GM20431 (cell line): ENCODE data around the gene OSBPL2.

Experiments used
- in situ Hi-C: fragments of 300-500 bp; cut with MseI, MboI; formaldehyde crosslinking; loops from one replicate; pipeline ENCODE4 v1.15.0; 2020; ENCODE audit warnings: low sequenced_read_pairs; ENCODE audit not compliant: unreplicated experiment

Gene OSBPL2

DNA sequence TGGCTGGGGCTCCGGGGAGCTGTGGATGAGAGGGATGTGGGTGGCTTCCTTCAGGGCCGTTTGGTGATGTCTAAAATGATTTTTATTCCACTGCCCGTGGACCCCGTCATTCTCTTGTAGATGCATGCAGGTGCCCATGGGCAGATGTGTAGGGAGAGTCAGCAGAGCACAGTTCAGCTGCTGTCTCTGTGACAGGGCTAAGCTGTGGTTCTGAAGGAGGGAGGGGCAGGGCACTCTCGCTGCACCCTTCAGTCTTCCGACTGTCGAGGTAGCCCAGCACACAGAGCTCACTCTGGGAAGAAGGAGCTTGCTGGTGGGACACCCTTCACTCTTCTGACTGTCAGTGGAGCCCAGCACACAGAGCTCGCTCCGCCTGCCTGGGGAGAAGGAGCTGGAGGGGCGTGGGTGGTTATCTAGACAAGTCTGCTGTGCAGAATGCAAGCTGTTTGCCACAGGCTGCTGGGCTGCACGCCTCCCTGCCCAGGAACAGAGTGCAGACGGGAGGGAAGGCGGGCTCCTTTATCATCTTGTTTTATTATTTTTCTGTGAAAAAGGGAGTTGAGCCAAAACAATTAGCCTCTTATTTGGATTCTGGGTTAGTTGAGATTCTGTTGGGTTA is 36.1 kb downstream of the OSBPL2 start:
- in situ Hi-C loops: no loop called here

DNA sequence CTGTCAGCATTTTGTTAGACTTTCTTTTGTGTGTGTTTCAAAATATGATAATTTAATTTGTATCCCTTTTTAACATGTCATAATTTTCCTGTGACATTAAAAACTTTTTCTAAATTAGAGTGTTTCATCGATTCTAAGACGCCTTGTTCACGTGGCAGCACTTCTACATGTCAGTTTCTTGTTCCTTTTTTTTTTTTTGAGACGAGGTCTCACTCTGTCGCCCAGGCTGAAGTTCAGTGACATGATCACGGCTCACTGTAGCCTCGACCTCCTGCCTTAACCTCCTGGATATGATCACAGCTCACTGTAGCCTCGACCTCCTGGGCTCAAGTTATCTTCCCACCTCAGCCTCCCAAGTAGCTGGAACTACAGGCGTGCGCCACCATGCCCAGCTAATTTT is 36.9 kb downstream of the OSBPL2 start:
- in situ Hi-C loops: no loop called here

DNA sequence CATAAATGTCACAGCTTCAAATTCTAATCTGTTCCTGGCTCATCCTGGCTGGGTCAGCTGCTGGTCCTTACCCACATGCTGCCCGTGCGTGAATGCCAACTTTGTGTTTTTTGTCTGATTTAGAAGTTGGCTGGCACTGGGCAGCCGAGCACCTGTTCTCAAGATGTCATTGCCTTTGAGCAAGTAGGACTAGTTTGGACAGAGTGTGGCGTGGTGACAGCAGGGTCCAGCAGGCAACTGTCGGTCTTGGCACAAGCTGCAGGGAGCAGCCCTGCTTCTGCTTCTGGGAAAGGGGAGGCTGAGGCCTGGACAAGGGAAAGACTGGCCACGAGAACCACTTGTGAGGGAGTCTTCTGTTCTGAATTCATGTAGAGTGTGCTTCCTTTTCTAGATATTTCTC is 38.1 kb downstream of the OSBPL2 start:
- in situ Hi-C loops: no loop called here

DNA sequence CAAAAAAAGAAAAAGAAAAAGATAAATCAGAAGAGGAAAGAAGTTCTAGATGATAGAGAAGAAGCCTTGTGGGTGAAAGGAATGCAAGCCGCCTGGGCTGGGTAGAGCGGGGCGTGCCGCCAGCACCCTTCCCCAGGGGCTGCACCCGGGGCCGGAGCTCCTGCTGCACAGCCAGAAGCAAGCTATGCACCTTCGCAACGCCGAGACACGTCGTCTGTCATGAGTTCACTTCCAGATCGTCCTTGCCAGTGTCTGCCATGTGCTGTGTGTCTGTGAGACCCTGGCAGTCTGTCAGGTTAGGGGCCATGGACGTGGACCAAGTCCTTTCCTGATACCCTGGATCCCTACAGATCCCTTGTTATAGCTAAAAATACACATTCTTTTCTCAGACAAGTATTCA is 38.9 kb downstream of the OSBPL2 start:
- in situ Hi-C loops: no loop called here

DNA sequence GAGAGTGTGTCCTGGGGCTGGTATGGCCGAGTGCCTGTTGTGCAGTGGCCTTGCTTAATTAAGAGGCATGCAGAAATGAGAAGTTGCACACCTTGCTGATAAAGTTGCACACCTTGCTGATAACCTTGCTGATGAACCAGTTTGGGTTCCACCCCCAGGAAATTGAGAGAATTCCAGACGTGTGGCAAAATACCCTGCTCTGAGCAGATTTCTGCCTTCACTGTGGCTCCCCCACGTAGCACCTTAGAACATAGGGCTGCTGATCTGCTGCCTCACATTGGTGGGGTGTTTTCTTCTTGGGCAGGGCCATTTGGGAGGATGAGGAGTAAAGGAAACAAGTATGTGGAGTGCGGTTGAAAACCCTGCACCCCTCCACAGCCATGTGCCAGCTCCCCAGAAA is 42.0 kb downstream of the OSBPL2 start:
- in situ Hi-C loops: no loop called here

DNA sequence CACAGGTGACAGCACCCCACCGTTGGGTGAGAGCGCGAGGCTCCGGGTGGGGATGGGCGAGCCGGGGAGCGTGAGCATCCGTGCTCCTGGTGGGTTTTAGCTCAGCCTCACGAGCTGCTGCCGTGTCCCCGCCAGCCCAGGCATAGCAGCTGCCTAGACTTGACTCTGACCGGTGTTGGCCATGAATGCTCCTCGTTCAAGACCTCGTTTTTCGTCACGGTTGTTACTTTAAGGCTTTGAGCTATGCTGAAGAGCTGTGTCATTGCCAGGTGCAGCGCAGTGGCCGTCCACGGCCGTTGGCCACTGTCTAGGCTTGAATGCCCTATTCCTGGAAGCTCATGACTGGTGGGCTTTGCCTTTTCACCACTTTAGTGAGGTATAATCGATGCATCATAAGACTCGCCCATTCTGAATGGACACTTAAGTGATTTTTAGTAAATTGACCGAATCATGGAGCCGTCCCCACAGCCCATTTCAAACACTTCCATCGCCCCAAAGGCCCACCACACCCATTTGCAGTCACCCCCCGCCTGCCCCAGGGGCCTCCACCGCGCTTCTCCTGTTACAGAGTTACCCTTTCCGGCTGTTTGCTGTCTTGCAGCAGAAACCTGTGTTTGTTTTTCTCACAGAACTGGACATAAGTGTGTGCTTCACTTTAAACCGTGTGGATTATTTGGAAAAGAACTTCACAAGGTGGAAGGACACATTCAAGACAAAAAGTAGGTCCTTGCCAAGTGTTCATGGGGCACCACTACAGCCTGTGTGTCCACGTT is 43.0 kb downstream of the OSBPL2 start:
- in situ Hi-C loops: no loop called here

DNA sequence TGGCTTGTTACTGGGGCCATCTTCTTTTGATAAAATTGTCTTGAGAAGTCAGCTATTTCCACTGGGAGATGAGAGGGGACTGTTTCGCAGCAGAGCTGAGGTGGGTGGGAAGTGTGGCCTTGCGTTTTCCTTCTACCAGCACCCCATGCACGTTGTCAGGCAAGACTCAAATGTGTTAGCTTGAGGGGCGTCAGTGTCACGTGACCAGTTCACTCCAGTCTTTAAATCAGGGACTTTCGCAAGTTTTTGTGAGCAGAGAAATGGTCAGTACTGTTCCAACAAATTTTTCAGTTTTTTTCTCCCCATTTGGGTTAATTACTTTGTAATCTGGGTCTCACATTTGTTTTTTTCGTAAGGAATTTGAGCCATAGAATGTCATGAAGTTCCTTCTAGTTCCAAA is 43.8 kb downstream of the OSBPL2 start:
- in situ Hi-C loops: no loop called here

DNA sequence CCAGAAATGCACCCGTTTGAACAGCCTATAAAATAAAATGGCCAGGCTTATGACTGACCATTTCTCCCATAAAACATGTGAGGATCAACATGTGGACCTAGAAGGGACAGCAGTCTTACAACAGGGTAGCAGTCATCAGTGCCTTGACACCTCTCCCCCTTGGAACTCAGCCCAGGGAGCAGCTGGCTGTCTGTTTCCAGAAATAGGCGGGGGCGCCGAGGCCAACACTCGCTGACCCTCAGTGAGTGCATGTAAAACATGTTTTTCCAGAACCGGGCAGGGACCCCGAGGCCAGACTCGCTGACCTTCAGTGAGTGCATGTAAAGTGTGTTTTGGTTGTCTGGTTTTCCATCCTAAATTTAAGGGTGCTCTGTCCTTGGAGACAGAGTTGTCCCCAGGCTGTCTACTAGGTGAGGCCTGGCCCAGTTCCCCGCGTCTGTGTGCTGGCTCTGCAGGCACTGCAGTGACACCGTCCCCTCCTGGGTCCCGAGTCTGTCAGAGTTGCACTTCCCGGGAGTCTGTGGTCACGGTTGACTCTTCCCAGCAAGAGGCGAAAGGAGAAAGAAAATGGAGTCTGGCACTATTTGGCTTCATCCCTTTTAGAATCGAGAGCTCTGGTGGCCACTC is 44.7 kb downstream of the OSBPL2 start:
- in situ Hi-C loops: no loop called here

DNA sequence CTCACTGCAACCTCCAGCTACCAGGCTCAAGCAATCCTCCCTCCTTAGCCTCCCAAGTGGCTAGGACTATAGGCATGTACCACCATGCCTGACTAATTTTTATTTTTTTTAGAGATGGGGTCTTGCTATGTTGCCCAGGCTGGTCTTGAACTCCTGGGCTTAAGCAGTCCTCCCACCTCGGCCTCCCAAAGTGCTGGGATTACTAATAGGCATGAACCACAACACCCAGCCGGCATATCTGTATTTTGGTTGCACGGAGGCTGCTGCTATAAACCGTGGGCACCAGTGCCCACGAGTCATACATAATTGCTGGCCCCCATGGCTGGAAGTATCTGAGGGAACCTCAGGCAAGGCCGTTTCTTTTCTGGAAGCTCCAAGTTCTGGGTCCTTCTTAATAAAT is 46.1 kb downstream of the OSBPL2 start:
- in situ Hi-C loops: no loop called here

DNA sequence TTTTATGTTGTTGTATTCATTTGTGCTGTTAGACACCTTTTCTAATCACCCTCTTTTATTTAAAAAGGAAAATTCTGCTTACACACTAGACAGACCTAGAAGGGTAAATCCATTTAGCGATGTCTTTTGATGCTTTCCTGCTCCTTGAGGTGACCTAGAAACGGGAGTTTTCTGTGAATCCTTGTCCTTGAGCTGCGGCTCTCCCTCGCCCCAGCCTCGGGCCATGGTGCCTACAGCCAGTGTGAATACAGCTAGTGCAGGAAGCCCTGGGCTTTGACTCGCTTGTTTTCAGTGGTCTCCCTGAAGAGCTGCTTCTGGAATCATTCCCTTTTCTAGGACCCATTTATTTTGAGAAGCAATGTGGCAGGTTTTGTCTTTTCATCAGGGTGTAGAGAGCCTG is 46.8 kb downstream of the OSBPL2 start:
- in situ Hi-C loops: no loop called here

DNA sequence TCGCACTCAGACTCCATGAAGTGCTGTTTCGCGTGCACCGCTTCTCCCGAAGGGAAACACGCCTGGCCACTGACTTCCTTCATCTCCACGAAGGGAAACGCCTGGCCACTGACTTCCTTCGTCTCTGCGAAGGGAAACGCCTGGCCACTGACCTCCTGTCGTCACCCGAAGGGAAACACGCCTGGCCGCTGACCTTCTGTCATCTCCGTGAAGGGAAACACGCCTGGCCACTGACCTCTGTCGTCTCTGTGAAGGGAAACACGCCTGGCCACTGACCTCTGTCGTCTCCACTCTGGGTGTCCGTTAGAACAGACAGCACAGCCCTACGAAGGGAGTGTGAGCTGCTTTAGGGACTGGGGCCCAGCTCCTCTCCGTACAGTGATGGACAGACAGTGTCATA is 47.4 kb downstream of the OSBPL2 start:
- in situ Hi-C loops: no loop called here

DNA sequence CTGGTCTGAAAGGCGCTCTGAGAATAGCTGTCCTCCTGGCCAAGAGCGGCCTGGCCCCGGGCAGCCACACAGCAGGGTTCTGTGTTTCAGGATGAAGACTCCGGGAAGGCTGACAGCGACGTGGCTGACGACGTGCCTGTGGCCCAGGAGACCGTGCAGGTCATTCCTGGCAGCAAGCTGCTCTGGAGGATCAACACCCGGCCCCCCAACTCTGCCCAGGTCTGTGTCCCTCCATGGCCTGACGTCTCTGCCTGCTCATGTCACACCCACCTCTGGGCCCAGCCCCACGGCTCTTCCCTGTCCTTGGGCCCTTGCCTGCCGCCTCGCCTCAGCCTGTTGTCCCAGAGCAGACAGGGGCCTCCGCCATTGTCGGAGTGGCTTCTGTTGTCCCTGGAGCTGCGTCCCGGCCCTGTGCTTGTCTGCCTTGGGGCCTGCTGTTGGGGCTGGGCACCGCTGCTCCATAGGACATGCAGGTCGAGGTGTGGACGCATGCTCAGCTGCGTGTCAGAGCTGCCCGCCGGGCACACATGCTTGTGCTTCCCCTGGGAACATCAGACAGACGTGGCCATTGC is 48.3 kb downstream of the OSBPL2 start:
- in situ Hi-C loops: no loop called here

DNA sequence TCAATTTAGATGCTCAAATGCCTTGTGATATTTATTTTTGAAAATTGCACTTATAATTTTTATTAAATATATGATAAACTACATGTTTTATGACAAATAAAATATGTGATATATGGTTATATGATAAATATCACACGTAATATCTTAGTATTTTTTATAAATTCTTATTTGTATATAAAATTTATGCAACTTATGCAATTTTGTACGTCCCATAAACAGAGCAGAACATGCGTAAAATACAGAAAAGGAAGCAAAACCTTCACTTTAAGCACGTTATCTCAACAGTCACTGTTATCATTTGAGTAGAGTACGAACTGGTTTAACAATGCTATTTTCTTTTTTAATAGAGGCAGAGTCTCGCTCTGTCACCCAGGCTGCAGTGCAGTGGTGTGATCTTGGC is 48.8 kb downstream of the OSBPL2 start:
- in situ Hi-C loops: no loop called here

DNA sequence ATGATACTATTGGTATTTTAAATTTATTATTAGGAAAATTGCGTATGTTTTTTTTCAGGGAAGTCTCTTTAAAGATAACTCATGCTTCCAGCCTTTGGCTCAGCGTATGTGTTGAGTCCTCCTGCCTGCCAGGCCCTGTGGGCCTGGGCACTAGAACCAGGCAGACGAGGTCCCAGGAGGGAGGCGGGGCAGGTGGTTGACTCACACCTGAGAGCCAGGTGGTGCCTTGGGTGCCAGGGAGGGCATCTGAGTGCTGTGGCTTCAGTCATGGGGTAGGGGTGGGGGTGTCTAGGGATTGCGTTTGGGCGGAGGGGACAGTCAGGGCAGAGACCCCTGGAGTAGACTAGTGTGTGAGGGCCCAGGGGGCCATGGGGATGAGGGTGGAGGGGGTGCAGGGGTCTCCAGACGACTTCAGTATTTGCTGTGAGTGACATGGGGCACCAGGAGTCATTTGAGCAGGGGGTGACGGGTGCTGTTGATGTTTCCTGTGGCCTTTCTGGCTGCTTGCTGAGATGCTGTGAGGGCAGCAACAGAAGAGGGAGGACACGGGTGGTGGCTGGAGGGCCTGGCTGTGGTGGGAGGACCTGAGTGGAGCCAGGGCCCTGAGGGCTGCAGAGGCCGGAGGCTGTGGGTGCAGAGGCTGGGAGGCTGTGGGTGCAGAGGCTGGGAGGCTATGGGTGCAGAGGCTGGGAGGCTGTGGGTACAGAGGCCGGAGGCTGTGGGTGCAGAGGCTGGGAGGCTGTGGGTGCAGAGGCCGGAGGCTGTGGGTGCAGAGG is 49.6 kb downstream of the OSBPL2 start:
- in situ Hi-C loops: no loop called here

DNA sequence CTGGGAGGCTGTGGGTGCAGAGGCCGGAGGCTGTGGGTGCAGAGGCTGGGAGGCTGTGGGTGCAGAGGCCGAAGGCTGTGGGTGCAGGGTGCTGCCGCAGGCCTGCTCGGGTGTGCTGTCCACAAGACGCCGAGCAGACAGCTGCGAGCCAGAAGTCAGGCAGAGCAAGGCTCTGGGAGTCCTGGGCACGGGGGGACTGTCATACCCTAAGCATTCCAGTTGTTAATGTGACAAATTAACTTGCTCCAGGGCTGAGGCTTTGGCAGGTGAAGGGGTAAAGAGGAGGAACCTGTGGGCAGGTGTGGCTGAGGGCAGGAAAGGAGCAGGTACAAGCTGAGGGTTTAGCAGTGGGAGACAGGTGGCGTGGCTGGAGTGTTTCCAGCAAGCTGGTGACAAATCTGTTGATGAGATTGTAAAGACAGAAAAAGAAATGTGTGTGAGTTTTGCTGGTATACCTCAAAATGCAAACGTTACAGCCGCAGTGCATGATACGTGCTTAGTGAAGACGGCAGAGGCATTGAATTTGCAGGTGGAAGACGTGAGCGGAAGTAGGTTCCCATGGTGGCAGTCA is 50.3 kb downstream of the OSBPL2 start:
- in situ Hi-C loops: no loop called here

DNA sequence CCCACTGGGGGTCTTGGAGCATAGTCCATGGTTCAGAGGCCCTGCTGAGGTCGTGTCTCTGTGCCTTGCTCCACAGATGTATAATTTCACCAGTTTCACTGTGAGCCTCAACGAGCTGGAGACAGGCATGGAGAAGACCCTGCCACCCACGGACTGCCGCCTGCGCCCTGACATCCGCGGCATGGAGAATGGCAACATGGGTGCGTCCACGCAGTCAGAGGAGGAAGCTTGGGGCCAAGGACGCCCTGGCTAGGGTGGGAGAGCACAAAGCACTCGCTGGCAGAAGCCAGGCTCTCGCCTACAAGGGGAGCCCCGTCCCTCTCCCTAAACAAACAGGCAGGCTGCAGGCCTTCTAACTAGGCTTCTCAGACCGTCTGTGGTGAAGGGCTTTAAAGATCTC is 50.8 kb downstream of the OSBPL2 start:
- in situ Hi-C loops: no loop called here

DNA sequence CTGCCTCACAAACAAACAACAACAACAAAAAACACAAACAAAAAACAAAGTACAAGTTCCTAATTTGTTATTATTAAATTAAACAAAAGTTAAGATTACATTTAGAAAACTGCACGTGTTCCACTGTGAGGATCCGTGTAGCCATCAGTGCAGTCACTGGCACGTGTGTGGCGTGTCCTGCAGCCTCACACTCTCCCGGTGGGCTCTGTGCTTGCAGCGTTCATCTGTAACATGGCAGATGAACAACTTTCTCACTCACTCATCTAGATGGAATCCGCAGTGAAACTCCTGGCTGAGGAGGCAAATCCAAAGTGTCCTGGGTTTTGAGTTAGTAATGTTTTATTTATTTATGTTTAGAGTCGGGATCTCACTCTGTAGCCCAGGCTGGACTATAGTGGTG is 51.6 kb downstream of the OSBPL2 start:
- in situ Hi-C loops: no loop called here

DNA sequence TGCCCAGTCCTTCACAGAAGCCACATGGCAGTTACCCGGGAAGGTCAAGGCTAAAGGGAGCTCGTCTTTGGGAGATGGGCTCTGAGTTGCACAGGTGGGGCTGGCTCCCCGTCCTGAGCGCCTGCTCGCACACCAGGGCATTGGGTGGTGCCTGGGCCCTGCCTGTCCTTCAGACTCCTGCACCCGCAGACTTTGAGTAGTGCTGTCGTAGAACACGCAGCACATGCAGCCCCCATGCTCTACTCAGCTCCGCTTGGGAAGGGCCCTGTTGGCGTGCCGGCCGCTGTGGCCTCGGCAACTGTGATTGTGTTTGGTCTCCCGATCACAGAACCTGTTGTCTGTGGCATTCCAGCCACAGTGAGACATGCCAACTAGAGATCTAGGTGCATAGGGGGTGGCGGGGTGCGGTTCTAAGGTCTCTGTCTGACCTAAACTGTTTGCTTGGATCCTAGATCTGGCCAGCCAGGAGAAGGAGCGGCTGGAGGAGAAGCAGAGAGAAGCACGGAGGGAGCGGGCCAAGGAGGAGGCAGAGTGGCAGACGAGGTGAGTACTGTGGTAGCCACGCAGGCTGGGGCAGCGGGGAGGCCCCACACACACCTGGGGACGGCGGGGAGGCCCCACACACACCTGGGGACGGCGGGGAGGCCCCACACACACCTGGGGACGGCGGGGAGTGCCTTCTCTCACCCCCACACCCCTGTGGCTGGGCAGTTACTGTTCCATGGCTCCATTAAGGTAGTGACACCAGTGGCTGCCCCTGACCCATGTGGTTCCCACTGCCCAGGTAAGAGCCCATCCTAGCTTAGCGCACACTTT is 53.1 kb downstream of the OSBPL2 start:
- in situ Hi-C loops: no loop called here

DNA sequence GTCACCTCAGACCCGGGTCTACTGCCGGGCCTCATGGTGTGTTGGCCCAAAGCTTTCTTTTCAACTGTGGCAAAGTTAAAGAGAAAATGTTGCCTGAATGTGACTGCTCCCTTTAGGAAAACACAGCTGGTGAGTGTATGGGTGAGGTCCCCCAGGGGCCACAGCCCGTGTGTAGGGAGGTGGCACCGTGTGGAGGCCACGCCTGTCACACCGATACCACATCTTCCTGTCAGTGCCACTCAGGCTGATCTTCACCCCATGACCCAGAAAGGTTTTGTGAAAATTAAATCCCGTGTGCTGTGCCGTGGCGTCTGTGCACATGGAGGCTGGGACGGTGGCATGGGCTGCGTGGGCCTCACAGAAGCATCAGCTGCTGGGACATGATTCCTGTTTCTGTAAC is 53.8 kb downstream of the OSBPL2 start:
- in situ Hi-C loops: no loop called here
